Mesodermal cell (in vitro differentiated cells): Measurements from ENCODE around the gene RNF138.
"Not testable (repeated sequence)": the region's sequence is repeated elsewhere in the genome, so short reads cannot be mapped to it uniquely, and the experiment has no call there.

Experiments used
- H3K27ac ChIP-seq: 2 replicates; pipeline ENCODE4 v1.7.0; 2013; ENCODE audit warnings: mild to moderate bottlenecking, low read depth, low read length, moderate library complexity; ENCODE audit not compliant: severe bottlenecking
- H3K36me3 ChIP-seq: 2 replicates; pipeline ENCODE4 v1.7.1; 2013; ENCODE audit warnings: mild to moderate bottlenecking, low read length, moderate library complexity; ENCODE audit not compliant: control insufficient read depth, insufficient read depth
- H3K4me1 ChIP-seq: one replicate; pipeline ENCODE4 v1.7.1; 2013; ENCODE audit warnings: mild to moderate bottlenecking, low read length; ENCODE audit not compliant: insufficient read depth, control insufficient read depth, poor library complexity, severe bottlenecking
- H3K4me3 ChIP-seq: 2 replicates; pipeline ENCODE4 v1.7.0; 2013; ENCODE audit warnings: low read length, control low read depth, mild to moderate bottlenecking; ENCODE audit not compliant: insufficient read depth, poor library complexity, severe bottlenecking; ENCODE audit errors: extremely low read depth
- H3K9me3 ChIP-seq: 2 replicates; pipeline ENCODE4 v1.7.1; 2013; ENCODE audit warnings: mild to moderate bottlenecking, low read length, moderate library complexity; ENCODE audit not compliant: control insufficient read depth
- WGBS, 2 experiments: methylation state at CpG; one replicate each; pipeline ENCODE4 v1.1.5; 2013; ENCODE audit warnings: missing lambda C conversion rate in 2 of 2; ENCODE audit not compliant: insufficient coverage in 2 of 2; 5-methylcytosine and 5-hydroxymethylcytosine counted together

RNF138 gene

GRCh38 chr18:32174719-32175118 lies 83.0 kb downstream of the RNF138 start:
- Histone ChIP-seq H3K27ac (no peak overlapping the region), H3K4me1 (no peaks in the 10 kb centered on the region), H3K36me3 (no peaks in the 10 kb centered on the region), H3K4me3 (no peak overlapping the region), H3K9me3 (no peaks in the 10 kb centered on the region)
- 89 to 90% methylated on average over 5 to 7 of the region's 7 CpGs for WGBS, 2 experiments

- Histone ChIP-seq H3K4me3 (no peak overlapping the region), H3K4me1 (no peaks in the 10 kb centered on the region), H3K9me3 (no peaks in the 10 kb centered on the region), H3K36me3 (no peaks in the 10 kb centered on the region), H3K27ac (no peak overlapping the region)
- 82 to 100% methylated on average over 1 of the region's 1 CpG for WGBS, 2 experiments
These were observed 83.6 kb downstream of the RNF138 start for GRCh38 chr18:32175265-32175664.

GRCh38 chr18:32176745-32177144 lies 85.1 kb downstream of the RNF138 start:
- not testable (repeated sequence) for H3K4me3 ChIP-seq, H3K36me3 ChIP-seq, H3K4me1 ChIP-seq, H3K9me3 ChIP-seq, H3K27ac ChIP-seq
- no CpG with 5 or more reads among the region's 1 CpG for WGBS, 2 experiments

- 82 to 96% methylated on average over 3 of the region's 3 CpGs for WGBS, 2 experiments
- H3K36me3 ChIP-seq = no peaks in the 10 kb centered on the region
- no peak overlapping the region for H3K4me3 ChIP-seq
- H3K9me3 ChIP-seq = no peaks in the 10 kb centered on the region
- no peaks in the 10 kb centered on the region for H3K4me1 ChIP-seq
- H3K27ac ChIP-seq = no peak overlapping the region
These were observed 85.9 kb downstream of the RNF138 start for GRCh38 chr18:32177530-32177929.
